ENCODE data around the gene TIE1. TPM values are rescaled to one million over a fixed set of nuclear protein-coding genes. Genes with fewer than 3 reads are reported as not detected.
A peak's percentile ranks its signal among the peaks of the same experiment; 100 is the strongest.

TIE1 gene
- total and polyA plus RNA-seq, 2 of the 13 experiments (the other 11 are each of a cell fraction or from before 2014, with no cell fraction given): 0.58 to 0.84 TPM

DNA sequence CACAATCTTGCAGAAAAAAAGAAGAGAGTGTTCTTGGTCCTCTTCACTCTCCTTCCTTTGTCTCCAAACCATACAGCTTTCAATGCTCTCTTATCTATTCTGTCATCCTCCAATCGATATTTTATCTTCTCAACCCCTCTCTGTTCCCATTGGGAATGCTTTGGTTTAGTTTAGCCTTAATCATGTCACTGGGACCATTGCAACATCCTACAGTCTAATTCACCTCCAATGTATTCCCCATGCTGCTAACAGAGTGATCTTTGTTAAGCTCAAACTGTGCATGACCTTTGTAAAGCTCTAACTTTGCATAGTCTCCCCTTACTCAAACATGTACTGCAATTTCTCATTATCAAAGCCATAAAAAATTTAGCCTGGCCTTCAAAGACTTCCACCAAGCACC, 39.8 kb downstream of the TIE1 start (continued):
- TF ChIP-seq, protein P1, sequence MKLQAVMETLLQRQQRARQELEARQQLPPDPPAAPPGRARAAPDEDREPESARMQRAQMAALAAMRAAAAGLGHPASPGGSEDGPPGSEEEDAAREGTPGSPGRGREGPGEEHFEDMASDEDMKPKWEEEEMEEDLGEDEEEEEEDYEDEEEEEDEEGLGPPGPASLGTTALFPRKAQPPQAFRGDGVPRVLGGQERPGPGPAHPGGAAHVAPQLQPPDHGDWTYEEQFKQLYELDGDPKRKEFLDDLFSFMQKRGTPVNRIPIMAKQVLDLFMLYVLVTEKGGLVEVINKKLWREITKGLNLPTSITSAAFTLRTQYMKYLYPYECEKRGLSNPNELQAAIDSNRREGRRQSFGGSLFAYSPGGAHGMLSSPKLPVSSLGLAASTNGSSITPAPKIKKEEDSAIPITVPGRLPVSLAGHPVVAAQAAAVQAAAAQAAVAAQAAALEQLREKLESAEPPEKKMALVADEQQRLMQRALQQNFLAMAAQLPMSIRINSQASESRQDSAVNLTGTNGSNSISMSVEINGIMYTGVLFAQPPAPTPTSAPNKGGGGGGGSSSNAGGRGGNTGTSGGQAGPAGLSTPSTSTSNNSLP (IDR thresholded peaks at IDR 0.05; ENCODE audit: low read depth, low read length): peak; percentile 90
- peak; percentile 77 for TF ChIP-seq ISL2 (CRISPR knock-in tag; IDR thresholded peaks at IDR 0.05)
- peak; percentile 32; the same call in 1 of the 2 replicates for TF ChIP-seq NFIC (IDR thresholded peaks at IDR 0.05; ENCODE audit: low read length)
- TF ChIP-seq NCOR1 (IDR thresholded peaks at IDR 0.05; ENCODE audit: borderline replicate concordance, low read length): no peak; the same call in 1 of the 2 replicates
- TF ChIP-seq NKX3-1 (CRISPR knock-in tag; IDR thresholded peaks at IDR 0.05): no peak
- TF ChIP-seq SALL2 (CRISPR knock-in tag; IDR thresholded peaks at IDR 0.05): no peak
- TF ChIP-seq MAFK (conservative IDR thresholded peaks at IDR 0.05 in 1 of 2, IDR thresholded peaks at IDR 0.05 in 1 of 2; ENCODE audit: low read length in 2 of 2): no peak
- TF ChIP-seq ZNF44 (CRISPR knock-in tag; IDR thresholded peaks at IDR 0.05): no peak
- TF ChIP-seq, protein P2, sequence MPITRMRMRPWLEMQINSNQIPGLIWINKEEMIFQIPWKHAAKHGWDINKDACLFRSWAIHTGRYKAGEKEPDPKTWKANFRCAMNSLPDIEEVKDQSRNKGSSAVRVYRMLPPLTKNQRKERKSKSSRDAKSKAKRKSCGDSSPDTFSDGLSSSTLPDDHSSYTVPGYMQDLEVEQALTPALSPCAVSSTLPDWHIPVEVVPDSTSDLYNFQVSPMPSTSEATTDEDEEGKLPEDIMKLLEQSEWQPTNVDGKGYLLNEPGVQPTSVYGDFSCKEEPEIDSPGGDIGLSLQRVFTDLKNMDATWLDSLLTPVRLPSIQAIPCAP (CRISPR knock-in tag; IDR thresholded peaks at IDR 0.05; ENCODE audit: low read depth): no peak
- TF ChIP-seq NR2F2 (IDR thresholded peaks at IDR 0.05; ENCODE audit: borderline replicate concordance, low read depth): peak; percentile 21; the same call in 1 of the 2 replicates
- no peak for TF ChIP-seq ZNF570 (CRISPR knock-in tag; IDR thresholded peaks at IDR 0.05; ENCODE audit: borderline replicate concordance)
- no peak for TF ChIP-seq MBD4 (IDR thresholded peaks at IDR 0.05; ENCODE audit: borderline replicate concordance, low read length)
- no peak for TF ChIP-seq ZNF282 (IDR thresholded peaks at IDR 0.05; ENCODE audit: partially characterized antibody)
- no peak for TF ChIP-seq ZSCAN12 (CRISPR knock-in tag; IDR thresholded peaks at IDR 0.05)
- TF ChIP-seq, protein P3, sequence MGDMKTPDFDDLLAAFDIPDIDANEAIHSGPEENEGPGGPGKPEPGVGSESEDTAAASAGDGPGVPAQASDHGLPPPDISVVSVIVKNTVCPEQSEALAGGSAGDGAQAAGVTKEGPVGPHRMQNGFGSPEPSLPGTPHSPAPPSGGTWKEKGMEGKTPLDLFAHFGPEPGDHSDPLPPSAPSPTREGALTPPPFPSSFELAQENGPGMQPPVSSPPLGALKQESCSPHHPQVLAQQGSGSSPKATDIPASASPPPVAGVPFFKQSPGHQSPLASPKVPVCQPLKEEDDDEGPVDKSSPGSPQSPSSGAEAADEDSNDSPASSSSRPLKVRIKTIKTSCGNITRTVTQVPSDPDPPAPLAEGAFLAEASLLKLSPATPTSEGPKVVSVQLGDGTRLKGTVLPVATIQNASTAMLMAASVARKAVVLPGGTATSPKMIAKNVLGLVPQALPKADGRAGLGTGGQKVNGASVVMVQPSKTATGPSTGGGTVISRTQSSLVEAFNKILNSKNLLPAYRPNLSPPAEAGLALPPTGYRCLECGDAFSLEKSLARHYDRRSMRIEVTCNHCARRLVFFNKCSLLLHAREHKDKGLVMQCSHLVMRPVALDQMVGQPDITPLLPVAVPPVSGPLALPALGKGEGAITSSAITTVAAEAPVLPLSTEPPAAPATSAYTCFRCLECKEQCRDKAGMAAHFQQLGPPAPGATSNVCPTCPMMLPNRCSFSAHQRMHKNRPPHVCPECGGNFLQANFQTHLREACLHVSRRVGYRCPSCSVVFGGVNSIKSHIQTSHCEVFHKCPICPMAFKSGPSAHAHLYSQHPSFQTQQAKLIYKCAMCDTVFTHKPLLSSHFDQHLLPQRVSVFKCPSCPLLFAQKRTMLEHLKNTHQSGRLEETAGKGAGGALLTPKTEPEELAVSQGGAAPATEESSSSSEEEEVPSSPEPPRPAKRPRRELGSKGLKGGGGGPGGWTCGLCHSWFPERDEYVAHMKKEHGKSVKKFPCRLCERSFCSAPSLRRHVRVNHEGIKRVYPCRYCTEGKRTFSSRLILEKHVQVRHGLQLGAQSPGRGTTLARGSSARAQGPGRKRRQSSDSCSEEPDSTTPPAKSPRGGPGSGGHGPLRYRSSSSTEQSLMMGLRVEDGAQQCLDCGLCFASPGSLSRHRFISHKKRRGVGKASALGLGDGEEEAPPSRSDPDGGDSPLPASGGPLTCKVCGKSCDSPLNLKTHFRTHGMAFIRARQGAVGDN (CRISPR knock-in tag; IDR thresholded peaks at IDR 0.05): no peak
- no peak for TF ChIP-seq ZNF775 (CRISPR knock-in tag; IDR thresholded peaks at IDR 0.05; ENCODE audit: borderline replicate concordance)
- TF ChIP-seq RFXAP (CRISPR knock-in tag; IDR thresholded peaks at IDR 0.05; ENCODE audit: borderline replicate concordance): 0 out of 2 replicates have a peak, but pooled peaks have one; percentile 22
- TF ChIP-seq, protein P4, sequence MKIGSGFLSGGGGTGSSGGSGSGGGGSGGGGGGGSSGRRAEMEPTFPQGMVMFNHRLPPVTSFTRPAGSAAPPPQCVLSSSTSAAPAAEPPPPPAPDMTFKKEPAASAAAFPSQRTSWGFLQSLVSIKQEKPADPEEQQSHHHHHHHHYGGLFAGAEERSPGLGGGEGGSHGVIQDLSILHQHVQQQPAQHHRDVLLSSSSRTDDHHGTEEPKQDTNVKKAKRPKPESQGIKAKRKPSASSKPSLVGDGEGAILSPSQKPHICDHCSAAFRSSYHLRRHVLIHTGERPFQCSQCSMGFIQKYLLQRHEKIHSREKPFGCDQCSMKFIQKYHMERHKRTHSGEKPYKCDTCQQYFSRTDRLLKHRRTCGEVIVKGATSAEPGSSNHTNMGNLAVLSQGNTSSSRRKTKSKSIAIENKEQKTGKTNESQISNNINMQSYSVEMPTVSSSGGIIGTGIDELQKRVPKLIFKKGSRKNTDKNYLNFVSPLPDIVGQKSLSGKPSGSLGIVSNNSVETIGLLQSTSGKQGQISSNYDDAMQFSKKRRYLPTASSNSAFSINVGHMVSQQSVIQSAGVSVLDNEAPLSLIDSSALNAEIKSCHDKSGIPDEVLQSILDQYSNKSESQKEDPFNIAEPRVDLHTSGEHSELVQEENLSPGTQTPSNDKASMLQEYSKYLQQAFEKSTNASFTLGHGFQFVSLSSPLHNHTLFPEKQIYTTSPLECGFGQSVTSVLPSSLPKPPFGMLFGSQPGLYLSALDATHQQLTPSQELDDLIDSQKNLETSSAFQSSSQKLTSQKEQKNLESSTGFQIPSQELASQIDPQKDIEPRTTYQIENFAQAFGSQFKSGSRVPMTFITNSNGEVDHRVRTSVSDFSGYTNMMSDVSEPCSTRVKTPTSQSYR (CRISPR knock-in tag; IDR thresholded peaks at IDR 0.05; ENCODE audit: borderline replicate concordance): no peak
- no peak for TF ChIP-seq ZNF253 (CRISPR knock-in tag; IDR thresholded peaks at IDR 0.05; ENCODE audit: borderline replicate concordance)
- no peak for TF ChIP-seq ZSCAN9 (CRISPR knock-in tag; IDR thresholded peaks at IDR 0.05; ENCODE audit: borderline replicate concordance)

Measured in HepG2 (cell line).